DOHH2 (cell line): ENCODE measurements around the gene TP63.
"Not testable (repeated sequence)": the region's sequence is repeated elsewhere in the genome, so short reads cannot be mapped to it uniquely, and the experiment has no call there.

Experiments
- H3F3A ChIP-seq: fragments of 200-600 bp; sonication (generic), shearing (Covaris generic); 2 replicates; pipeline ENCODE4 v1.6.0; 2016; ENCODE audit warnings: antibody characterized with exemption, mild to moderate bottlenecking; ENCODE audit not compliant: control insufficient read depth, insufficient read depth
- H3K27ac ChIP-seq: fragments of 200-600 bp; sonication (generic); 2 replicates; pipeline ENCODE4 v1.5.1; 2014; ENCODE audit warnings: low read depth, mild to moderate bottlenecking, low read length, moderate library complexity
- H3K27me3 ChIP-seq: fragments of 200-600 bp; sonication (generic); 2 replicates; pipeline ENCODE4 v1.6.1; 2014; ENCODE audit warnings: mild to moderate bottlenecking, low read length, mixed read lengths; ENCODE audit not compliant: control insufficient read depth
- H3K36me3 ChIP-seq: fragments of 200-600 bp; sonication (generic); 2 replicates; pipeline ENCODE4 v1.6.1; 2014; ENCODE audit warnings: mild to moderate bottlenecking, low read length, moderate library complexity, mixed read lengths; ENCODE audit not compliant: control insufficient read depth
- H3K4me1 ChIP-seq: fragments of 200-600 bp; sonication (generic); 2 replicates; pipeline ENCODE4 v1.6.1; 2014; ENCODE audit warnings: mild to moderate bottlenecking, low read length, mixed read lengths; ENCODE audit not compliant: control insufficient read depth
- H3K4me2 ChIP-seq: fragments of 200-600 bp; sonication (generic); 2 replicates; pipeline ENCODE4 v1.6.0; 2014; ENCODE audit warnings: mild to moderate bottlenecking, low read length, moderate library complexity
- H3K4me3 ChIP-seq: fragments of 200-600 bp; sonication (generic); 2 replicates; pipeline ENCODE4 v1.5.1; 2014; ENCODE audit warnings: mild to moderate bottlenecking, low read length, mixed read lengths
- H3K79me2 ChIP-seq: fragments of 200-600 bp; sonication (generic); 2 replicates; pipeline ENCODE4 v1.6.1; 2014; ENCODE audit warnings: mild to moderate bottlenecking, low read length, mixed read lengths; ENCODE audit not compliant: control insufficient read depth
- H3K9me2 ChIP-seq: fragments of 200-600 bp; sonication (generic); replicated peaks from 2 replicates; pipeline ENCODE4 v1.6.1; 2014; ENCODE audit warnings: mild to moderate bottlenecking, low read length, mixed read lengths; ENCODE audit not compliant: control insufficient read depth
- H3K9me3 ChIP-seq: fragments of 200-600 bp; sonication (generic); 2 replicates; pipeline ENCODE4 v1.6.1; 2014; ENCODE audit warnings: antibody characterized with exemption, low read length, mixed read lengths; ENCODE audit not compliant: control insufficient read depth, insufficient read depth
- H4K20me1 ChIP-seq: fragments of 200-600 bp; sonication (generic); 2 replicates; pipeline ENCODE4 v1.6.0; 2014; ENCODE audit warnings: low read depth, mild to moderate bottlenecking, antibody characterized with exemption, low read length, moderate library complexity; ENCODE audit not compliant: control insufficient read depth, insufficient read depth
- EZH2phosphoT487 ChIP-seq: fragments of 200-600 bp; sonication (generic); IDR thresholded peaks from 2 replicates; pipeline ENCODE4 v1.6.1; 2017; ENCODE audit warnings: borderline replicate concordance, mild to moderate bottlenecking, antibody characterized with exemption, low read length, moderate library complexity, mixed read lengths
- TF ChIP-seq, protein P1 (sequence below): fragments of 200-600 bp; sonication (generic); IDR thresholded peaks from one replicate; pipeline ENCODE4 v1.5.1; 2014; ENCODE audit warnings: antibody characterized with exemption, mild to moderate bottlenecking, low read depth, low read length; ENCODE audit not compliant: poor library complexity, severe bottlenecking

The TP63 gene

DNA sequence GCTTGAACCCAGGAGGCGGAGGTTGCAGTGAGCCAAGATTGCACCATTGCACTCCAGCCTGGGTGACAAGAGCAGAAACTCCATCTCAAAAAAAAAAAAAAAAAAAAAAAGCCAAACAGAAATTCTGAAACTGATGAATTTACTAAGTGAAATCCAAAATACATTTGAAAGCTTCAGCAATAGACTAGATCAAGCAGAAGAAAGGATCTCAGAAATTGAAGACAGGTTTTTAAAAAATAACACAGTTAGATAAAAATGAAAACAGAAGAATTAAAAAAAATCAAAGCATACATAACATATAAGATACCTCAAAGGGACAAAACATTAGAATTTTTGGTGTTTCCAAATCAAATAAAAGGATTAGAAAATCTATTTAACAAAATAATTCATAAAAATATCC is 114.4 kb downstream of the TP63 start:
- Histone ChIP-seq H3K79me2 (no peaks in the 10 kb centered on the region), H3K4me1 (0 out of 2 replicates have a peak, but pooled peaks cover 3% of the 10 kb centered on the region), H3K9me2 (no peaks in the 10 kb centered on the region), H3K4me3 (no peak overlapping the region), H3K9me3 (peaks cover 9% of the 10 kb centered on the region; the same call in 1 of the 2 replicates), H3K36me3 (peaks cover 9% of the 10 kb centered on the region), H4K20me1 (no peaks in the 10 kb centered on the region), H3F3A (no peaks in the 10 kb centered on the region), H3K4me2 (no peak overlapping the region), H3K27ac (no peak overlapping the region), H3K27me3 (no peaks in the 10 kb centered on the region)
- TF ChIP-seq, protein P1, sequence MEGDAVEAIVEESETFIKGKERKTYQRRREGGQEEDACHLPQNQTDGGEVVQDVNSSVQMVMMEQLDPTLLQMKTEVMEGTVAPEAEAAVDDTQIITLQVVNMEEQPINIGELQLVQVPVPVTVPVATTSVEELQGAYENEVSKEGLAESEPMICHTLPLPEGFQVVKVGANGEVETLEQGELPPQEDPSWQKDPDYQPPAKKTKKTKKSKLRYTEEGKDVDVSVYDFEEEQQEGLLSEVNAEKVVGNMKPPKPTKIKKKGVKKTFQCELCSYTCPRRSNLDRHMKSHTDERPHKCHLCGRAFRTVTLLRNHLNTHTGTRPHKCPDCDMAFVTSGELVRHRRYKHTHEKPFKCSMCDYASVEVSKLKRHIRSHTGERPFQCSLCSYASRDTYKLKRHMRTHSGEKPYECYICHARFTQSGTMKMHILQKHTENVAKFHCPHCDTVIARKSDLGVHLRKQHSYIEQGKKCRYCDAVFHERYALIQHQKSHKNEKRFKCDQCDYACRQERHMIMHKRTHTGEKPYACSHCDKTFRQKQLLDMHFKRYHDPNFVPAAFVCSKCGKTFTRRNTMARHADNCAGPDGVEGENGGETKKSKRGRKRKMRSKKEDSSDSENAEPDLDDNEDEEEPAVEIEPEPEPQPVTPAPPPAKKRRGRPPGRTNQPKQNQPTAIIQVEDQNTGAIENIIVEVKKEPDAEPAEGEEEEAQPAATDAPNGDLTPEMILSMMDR = no peak
- no peak for TF ChIP-seq EZH2phosphoT487

DNA sequence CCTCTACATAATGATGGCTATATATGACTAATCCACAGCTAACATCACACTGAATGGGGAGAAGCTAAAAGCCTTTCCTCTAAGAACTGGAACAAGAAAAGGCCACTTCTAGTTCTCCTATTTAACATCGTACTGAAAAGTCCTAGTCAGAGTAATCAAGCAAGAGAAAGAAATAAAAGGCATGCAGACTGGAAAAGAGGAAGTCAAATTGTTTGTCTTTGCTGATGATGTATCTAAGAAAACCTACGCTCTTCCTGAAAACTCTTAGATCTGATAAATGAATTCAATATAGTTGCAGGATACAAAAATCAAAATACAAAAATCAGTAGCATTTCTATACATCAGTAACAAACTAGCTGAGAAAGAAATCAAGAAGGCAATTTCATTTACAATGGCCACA is 116.9 kb downstream of the TP63 start:
- no peaks in the 10 kb centered on the region for H3K79me2 ChIP-seq
- no peaks in the 10 kb centered on the region for H4K20me1 ChIP-seq
- no peak overlapping the region for H3K4me2 ChIP-seq
- H3K9me2 ChIP-seq = no peaks in the 10 kb centered on the region
- TF ChIP-seq, protein P1 = no peak
- TF ChIP-seq EZH2phosphoT487 = no peak
- no peak overlapping the region for H3K4me3 ChIP-seq
- no peaks in the 10 kb centered on the region for H3K27me3 ChIP-seq
- H3K27ac ChIP-seq = no peak overlapping the region
- H3K4me1 ChIP-seq = 0 out of 2 replicates have a peak, but pooled peaks cover 3% of the 10 kb centered on the region
- H3K36me3 ChIP-seq = peaks cover 9% of the 10 kb centered on the region
- peaks cover 9% of the 10 kb centered on the region; the same call in 1 of the 2 replicates for H3K9me3 ChIP-seq
- H3F3A ChIP-seq = no peaks in the 10 kb centered on the region

DNA sequence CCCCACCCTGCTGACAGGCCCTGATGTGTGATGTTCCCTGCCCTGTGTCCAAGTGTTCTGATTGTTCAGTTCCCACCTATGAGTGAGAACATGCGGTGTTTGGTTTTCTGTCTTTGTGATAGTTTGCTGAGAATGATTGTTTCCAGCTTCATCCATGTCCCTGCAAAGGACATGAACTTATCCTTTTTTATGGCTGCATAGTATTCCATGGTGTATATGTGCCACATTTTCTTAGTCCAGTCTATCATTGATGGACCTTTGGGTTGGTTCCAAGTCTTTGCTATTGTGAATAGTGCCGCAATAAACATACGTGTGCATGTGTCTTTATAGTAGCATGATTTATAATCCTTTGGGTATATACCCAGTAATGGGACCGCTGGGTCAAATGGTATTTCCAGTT is 119.8 kb downstream of the TP63 start:
- not testable (repeated sequence) for H4K20me1 ChIP-seq, H3K4me3 ChIP-seq, H3K79me2 ChIP-seq, H3K4me2 ChIP-seq, H3F3A ChIP-seq, H3K4me1 ChIP-seq, H3K9me2 ChIP-seq, H3K9me3 ChIP-seq, H3K27ac ChIP-seq, H3K27me3 ChIP-seq, H3K36me3 ChIP-seq

DNA sequence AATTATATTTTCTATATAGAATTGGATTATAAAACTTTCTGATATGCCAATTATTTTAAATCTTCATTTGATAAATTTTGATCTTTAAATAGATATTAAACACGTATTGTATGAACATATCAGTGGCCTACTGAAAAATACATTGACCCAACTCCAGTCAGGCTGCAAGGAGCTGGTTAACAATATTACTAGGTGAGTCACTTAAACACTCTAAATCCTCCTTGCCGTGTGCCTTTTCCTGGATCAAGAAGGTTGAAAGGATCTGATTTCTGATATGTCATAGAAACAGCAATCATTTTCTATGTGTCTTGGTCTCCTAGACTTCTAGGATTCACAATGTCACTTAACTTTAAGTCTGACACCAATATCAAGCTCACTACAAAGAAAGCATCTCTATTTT is 123.2 kb downstream of the TP63 start:
- Histone ChIP-seq H4K20me1 (no peaks in the 10 kb centered on the region), H3F3A (no peaks in the 10 kb centered on the region), H3K27me3 (no peaks in the 10 kb centered on the region), H3K4me2 (no peak overlapping the region), H3K9me3 (no peaks in the 10 kb centered on the region), H3K79me2 (no peaks in the 10 kb centered on the region), H3K4me1 (peaks cover 5% of the 10 kb centered on the region), H3K4me3 (no peak overlapping the region), H3K9me2 (no peaks in the 10 kb centered on the region), H3K27ac (no peak overlapping the region), H3K36me3 (no peaks in the 10 kb centered on the region)
- TF ChIP-seq EZH2phosphoT487 = no peak
- TF ChIP-seq, protein P1 = no peak
